NCI-H2196 treated with DMSO at 0.1 percent for 48 hours (cell line): ENCODE results near the gene KRI1.
"Not testable (repeated sequence)": the region's sequence is repeated elsewhere in the genome, so short reads cannot be mapped to it uniquely, and the experiment has no call there.

Source experiments
- DNase-seq: peaks from one replicate; lab custom pipeline; 2025; ENCODE audit not compliant: unreplicated experiment; lab: John Stamatoyannopoulos, UW

The KRI1 gene

GRCh38 chr19:10550336-10550735, 15.5 kb downstream of the KRI1 start:
- no peak for DNase-seq

DNA sequence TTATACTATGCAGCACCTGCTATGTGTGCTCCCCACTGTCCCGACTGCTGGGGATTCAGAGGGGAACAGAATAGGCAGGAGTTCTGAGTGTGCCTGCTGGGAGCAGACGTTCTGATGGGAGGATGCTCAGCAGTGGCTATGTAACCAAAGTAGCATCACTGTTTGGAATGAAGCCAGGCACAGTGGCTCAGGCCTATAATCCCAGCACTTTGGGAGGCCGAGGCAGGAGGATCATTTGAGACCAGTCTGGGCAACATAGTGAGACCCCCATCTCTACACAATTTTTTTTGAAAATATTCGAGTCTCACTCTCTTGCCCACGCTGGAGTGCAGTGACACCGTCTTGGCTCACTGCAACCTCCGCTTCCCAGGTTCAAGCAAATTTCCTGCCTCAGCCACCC, 16.1 kb downstream of the KRI1 start:
- DNase-seq = no peak

- no peak for DNase-seq
Observed at GRCh38 chr19:10548746-10549276, 17.0 kb downstream of the KRI1 start.

DNA sequence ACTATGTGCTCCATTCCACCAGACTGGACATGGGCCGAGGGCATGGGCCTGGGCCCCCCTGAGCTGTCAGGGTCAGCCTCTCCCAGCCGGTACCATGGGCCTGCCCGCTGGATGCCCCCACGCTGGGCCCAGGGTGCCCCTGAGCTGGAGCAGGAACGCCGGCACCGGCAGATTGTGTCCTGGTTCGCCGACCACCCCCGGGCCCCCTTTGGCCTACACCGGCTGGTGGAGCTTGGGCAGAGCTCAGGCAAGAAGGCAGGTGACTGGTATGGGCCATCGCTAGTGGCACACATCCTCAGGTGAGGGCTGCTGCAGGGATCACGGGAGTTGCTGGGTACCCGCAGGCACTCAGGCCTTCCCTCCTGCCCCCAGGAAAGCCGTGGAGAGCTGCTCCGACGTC, 19.0 kb downstream of the KRI1 start:
- DNase-seq = no peak

- no peak for DNase-seq
Observed at GRCh38 chr19:10544753-10545251, 21.0 kb downstream of the KRI1 start.

GRCh38 chr19:10544242-10544752, 21.5 kb downstream of the KRI1 start:
- DNase-seq = no peak

DNA sequence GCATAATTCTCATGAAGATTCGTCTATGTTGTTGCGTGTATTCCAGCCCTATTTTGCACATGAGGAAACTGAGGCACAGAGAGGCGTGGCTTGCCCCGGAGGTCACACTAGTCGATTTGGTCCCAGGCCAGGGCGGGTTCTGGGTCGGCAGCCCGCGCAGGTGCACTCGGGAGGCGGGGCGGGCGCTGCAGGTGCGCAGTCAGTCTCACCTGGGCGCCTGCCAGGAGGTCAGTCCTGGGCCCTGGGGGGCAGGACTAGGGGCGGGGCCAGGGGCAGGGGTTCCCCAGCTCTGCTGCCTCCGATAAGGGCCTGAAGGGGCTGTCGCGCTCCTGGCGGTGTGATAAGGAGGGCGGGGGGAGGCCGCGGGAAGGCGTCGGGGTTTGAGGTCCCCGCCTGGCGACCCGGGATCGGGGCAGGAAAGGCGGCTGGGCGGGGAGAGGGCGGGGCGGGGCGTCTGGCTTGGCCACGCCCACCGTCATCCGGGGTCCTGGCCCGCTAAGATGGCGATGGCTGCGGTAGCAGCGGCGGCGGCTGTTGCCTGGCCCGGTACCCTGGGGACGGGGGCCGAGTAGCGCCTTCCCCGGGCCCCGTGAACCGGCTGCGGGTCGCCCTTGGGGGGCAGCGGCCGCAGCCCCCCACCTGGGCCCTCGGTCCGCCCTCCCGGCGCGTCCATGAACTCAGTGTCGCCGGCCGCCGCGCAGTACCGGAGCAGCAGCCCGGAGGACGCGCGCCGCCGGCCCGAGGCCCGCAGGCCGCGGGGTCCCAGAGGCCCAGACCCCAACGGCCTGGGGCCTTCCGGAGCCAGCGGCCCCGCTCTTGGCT, 22.2 kb downstream of the KRI1 start, which contains the start of gene ATG4D:
Gene ATG4D, plus strand, starts transcription at position 485 of the 822 bp plus-strand sequence. Its CDS starts 187 bp downstream, at position 672.
- DNase-seq = peak; percentile 91

GRCh38 chr19:10543059-10543419, 22.8 kb downstream of the KRI1 start:
- DNase-seq = no peak

- not testable (repeated sequence) for DNase-seq
Observed at GRCh38 chr19:10539016-10539415, 26.8 kb downstream of the KRI1 start.

- DNase-seq = no peak
Observed at GRCh38 chr19:10538204-10538983, 27.4 kb downstream of the KRI1 start.

GRCh38 chr19:10537668-10538067, 28.1 kb downstream of the KRI1 start:
- no peak for DNase-seq

- DNase-seq = no peak
Observed at GRCh38 chr19:10535613-10536012, 30.2 kb downstream of the KRI1 start.

DNA sequence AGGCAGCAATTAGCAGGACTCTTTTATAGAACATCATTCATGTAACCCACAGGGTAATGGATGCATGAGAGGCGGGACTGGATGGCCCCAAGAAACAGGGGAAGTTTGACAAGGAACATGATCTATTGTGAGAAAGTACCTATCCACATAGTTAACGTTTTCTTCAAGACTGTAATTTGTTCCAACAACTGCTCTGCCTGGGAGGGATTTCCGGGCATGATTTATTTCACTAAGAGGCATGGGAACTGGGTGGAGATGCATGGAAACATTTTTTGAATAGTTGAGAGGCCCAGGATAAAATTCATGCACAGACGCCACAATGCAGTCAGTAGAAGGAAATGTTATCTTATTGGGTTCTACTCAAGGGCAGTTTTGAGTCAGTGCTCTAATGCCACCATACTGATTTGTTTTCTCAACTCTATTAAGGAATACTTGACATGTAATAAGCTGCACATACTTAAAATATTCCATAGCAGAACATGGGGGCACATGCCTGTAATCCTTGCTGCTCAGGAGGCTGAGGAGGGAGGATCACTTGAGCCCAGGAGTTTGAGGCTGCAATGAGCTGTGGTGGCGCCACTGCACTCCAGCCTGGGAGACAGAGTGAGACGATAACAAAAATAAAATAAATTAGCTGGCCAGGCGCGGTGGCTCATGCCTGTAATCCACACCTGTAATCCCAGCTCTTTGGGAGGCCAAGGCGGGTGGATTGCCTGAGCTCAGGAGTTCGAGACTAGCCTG, 32.0 kb downstream of the KRI1 start:
- DNase-seq = no peak

DNA sequence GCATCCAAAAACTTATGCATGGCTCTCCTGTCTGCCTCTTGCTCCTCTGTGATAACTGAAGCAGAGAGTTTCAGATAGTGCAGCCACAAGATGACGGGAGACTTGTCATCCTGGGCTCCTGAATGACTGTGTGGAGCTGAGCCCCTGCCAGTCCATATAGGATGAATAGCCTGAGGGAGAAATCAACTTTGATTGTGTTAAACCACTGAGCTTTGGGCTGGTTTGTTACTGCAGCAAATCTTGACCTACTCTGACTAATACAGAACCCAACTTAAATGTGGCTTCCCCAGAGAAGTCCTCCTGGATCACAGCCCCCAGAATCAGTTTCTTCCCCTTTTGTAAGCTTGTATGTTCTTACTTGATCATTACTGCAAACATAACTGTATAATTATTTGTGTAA, 33.4 kb downstream of the KRI1 start:
- DNase-seq = no peak

GRCh38 chr19:10526887-10527286, 38.9 kb downstream of the KRI1 start:
- not testable (repeated sequence) for DNase-seq

DNA sequence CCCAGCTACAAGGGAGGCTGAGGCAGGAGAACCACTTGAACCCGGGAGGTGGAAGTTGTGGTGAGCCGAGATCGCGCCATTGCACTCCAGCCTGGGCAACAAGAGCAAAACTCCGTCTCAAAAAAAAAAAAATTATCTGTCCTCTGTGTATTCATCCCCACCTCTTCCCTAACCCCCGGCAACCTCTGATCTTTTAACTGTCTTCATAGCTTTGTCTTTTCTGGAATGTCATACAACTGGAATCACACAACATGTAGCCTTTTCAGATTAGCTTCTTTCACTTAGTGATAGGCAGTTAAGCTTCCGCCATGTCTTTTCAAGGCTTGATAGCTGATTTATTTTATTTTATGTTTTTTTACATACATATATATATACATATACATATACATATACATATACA, 40.2 kb downstream of the KRI1 start:
- no peak for DNase-seq

DNA sequence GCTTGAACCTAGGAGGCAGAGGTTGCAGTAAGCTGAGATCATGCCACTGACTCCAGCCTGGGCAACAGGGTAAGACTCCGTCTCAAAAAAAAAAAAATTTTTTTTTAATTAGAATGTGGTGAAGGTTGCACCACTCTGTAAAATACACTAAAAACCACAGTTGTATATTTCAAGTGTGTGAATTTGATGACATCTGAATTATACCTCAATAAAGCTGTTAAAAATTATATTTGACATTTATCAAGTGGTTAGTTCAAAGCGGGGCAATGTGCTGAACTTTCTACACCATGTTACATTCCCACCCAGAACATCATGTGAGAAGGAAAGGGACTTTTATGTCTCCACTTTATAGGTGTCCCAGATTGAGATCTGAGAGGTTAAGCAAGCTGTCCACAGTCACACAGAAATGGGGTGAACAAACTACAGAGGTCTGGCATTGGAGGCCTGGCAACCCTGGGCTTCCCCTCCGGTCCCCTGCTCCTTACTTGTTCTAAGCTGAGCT, 42.6 kb downstream of the KRI1 start:
- DNase-seq = no peak

- no peak for DNase-seq
Observed at GRCh38 chr19:10521461-10522171, 44.2 kb downstream of the KRI1 start.

GRCh38 chr19:10520652-10521318, 45.0 kb downstream of the KRI1 start:
- DNase-seq = no peak
